ENCODE data around the gene ALDH7A1. TPM values are rescaled to one million over a fixed set of nuclear protein-coding genes. Genes with fewer than 3 reads are reported as not detected.
"Not testable (repeated sequence)": the region's sequence is repeated elsewhere in the genome, so short reads cannot be mapped to it uniquely, and the experiment has no call there.

The ALDH7A1 gene
- total RNA-seq, result 1 to 10 TPM; 3.2 to 4.2 TPM

GRCh38 chr5:126594748-126595485, at the start of gene ALDH7A1:
Gene ALDH7A1, minus strand, starts transcription at chr5:126595219. Its CDS starts 21 bp downstream, at chr5:126595198.
- peaks cover 2% of the 10 kb centered on the region for H3K9me3 Mint-ChIP-seq
- no peaks in the 10 kb centered on the region for H3K36me3 Mint-ChIP-seq
- peak within 1 kb of the TSS; percentile 61 for H3K27ac Mint-ChIP-seq
- peak within 1 kb of the TSS; percentile 85 for H3K4me3 Mint-ChIP-seq
- peaks cover 12% of the 10 kb centered on the region for H3K4me1 Mint-ChIP-seq
- peak; percentile 49 for DNase-seq
- H3K27me3 Mint-ChIP-seq, result peaks cover 18% of the 10 kb centered on the region
- POLR2A ChIA-PET, result no interaction called here
- peak; percentile 67 for ATAC-seq (ENCODE audit: low read depth)

GRCh38 chr5:126641387-126641786, 46.4 kb upstream of the ALDH7A1 start:
- ATAC-seq (ENCODE audit: low read depth) (no peak), DNase-seq (no peak)
- Mint-ChIP-seq H3K36me3 (peaks cover 4% of the 10 kb centered on the region), H3K4me1 (peaks cover 2% of the 10 kb centered on the region), H3K9me3 (peaks cover 4% of the 10 kb centered on the region), H3K27ac (no peak overlapping the region), H3K27me3 (peaks cover 2% of the 10 kb centered on the region), H3K4me3 (no peak overlapping the region)
- POLR2A ChIA-PET, result no interaction called here

- Mint-ChIP-seq H3K36me3 (peaks cover 4% of the 10 kb centered on the region), H3K4me1 (peaks cover 2% of the 10 kb centered on the region), H3K9me3 (peaks cover 4% of the 10 kb centered on the region), H3K4me3 (no peak overlapping the region), H3K27ac (no peak overlapping the region), H3K27me3 (peaks cover 2% of the 10 kb centered on the region)
- POLR2A ChIA-PET, result no interaction called here
- DNase-seq (no peak), ATAC-seq (ENCODE audit: low read depth) (no peak)
Observed at GRCh38 chr5:126640866-126641265, 45.8 kb upstream of the ALDH7A1 start.

GRCh38 chr5:126636956-126637355, 41.9 kb upstream of the ALDH7A1 start:
- POLR2A ChIA-PET, result no interaction called here
- H3K27ac Mint-ChIP-seq, result no peak overlapping the region
- no peaks in the 10 kb centered on the region for H3K9me3 Mint-ChIP-seq
- H3K36me3 Mint-ChIP-seq, result no peaks in the 10 kb centered on the region
- H3K4me1 Mint-ChIP-seq, result peaks cover 2% of the 10 kb centered on the region
- no peak overlapping the region for H3K4me3 Mint-ChIP-seq
- H3K27me3 Mint-ChIP-seq, result peaks cover 2% of the 10 kb centered on the region
- DNase-seq, result no peak
- ATAC-seq (ENCODE audit: low read depth), result no peak

GRCh38 chr5:126635585-126635984, 40.6 kb upstream of the ALDH7A1 start:
- Mint-ChIP-seq H3K4me3 (no peak overlapping the region), H3K27me3 (peaks cover 2% of the 10 kb centered on the region), H3K9me3 (no peaks in the 10 kb centered on the region), H3K36me3 (no peaks in the 10 kb centered on the region), H3K4me1 (no peaks in the 10 kb centered on the region), H3K27ac (no peak overlapping the region)
- ATAC-seq (ENCODE audit: low read depth) (no peak), DNase-seq (no peak)
- POLR2A ChIA-PET, result no interaction called here

GRCh38 chr5:126633552-126633951, 38.5 kb upstream of the ALDH7A1 start:
- DNase-seq, result no peak
- Mint-ChIP-seq H3K27ac (no peak overlapping the region), H3K27me3 (peaks cover 2% of the 10 kb centered on the region), H3K9me3 (no peaks in the 10 kb centered on the region), H3K36me3 (no peaks in the 10 kb centered on the region), H3K4me3 (no peak overlapping the region), H3K4me1 (no peaks in the 10 kb centered on the region)
- ATAC-seq (ENCODE audit: low read depth), result no peak
- POLR2A ChIA-PET, result no interaction called here

GRCh38 chr5:126631920-126632319, 36.9 kb upstream of the ALDH7A1 start:
- POLR2A ChIA-PET, result no interaction called here
- Mint-ChIP-seq H3K9me3 (no peaks in the 10 kb centered on the region), H3K4me1 (no peaks in the 10 kb centered on the region), H3K27ac (no peak overlapping the region), H3K4me3 (no peak overlapping the region), H3K36me3 (no peaks in the 10 kb centered on the region), H3K27me3 (peaks cover 2% of the 10 kb centered on the region)
- ATAC-seq (ENCODE audit: low read depth), result no peak
- no peak for DNase-seq

- no peak overlapping the region for H3K27ac Mint-ChIP-seq
- H3K9me3 Mint-ChIP-seq, result no peaks in the 10 kb centered on the region
- DNase-seq, result no peak
- peaks cover 6% of the 10 kb centered on the region for H3K4me1 Mint-ChIP-seq
- no peak for ATAC-seq (ENCODE audit: low read depth)
- H3K4me3 Mint-ChIP-seq, result no peak overlapping the region
- peaks cover 16% of the 10 kb centered on the region for H3K36me3 Mint-ChIP-seq
- POLR2A ChIA-PET, result no interaction called here
- H3K27me3 Mint-ChIP-seq, result no peaks in the 10 kb centered on the region
Observed at GRCh38 chr5:126628102-126628501, 33.1 kb upstream of the ALDH7A1 start.

GRCh38 chr5:126624534-126624933, 29.5 kb upstream of the ALDH7A1 start:
- POLR2A ChIA-PET, result no interaction called here
- H3K27ac Mint-ChIP-seq, result no peak overlapping the region
- no peak overlapping the region for H3K4me3 Mint-ChIP-seq
- DNase-seq (no peak), ATAC-seq (ENCODE audit: low read depth) (no peak)
- peaks cover 6% of the 10 kb centered on the region for H3K4me1 Mint-ChIP-seq
- no peaks in the 10 kb centered on the region for H3K9me3 Mint-ChIP-seq
- H3K27me3 Mint-ChIP-seq, result no peaks in the 10 kb centered on the region
- peaks cover 20% of the 10 kb centered on the region for H3K36me3 Mint-ChIP-seq

- no peak for DNase-seq
- Mint-ChIP-seq H3K9me3 (no peaks in the 10 kb centered on the region), H3K27me3 (no peaks in the 10 kb centered on the region), H3K4me3 (no peak overlapping the region), H3K4me1 (peaks cover 7% of the 10 kb centered on the region), H3K36me3 (peaks cover 16% of the 10 kb centered on the region), H3K27ac (no peak overlapping the region)
- POLR2A ChIA-PET, result no interaction called here
- no peak for ATAC-seq (ENCODE audit: low read depth)
Observed at GRCh38 chr5:126619781-126620180, 24.8 kb upstream of the ALDH7A1 start.

GRCh38 chr5:126617603-126618002, 22.6 kb upstream of the ALDH7A1 start:
- not testable (repeated sequence) for ATAC-seq (ENCODE audit: low read depth); H3K9me3 Mint-ChIP-seq
- peaks cover 10% of the 10 kb centered on the region for H3K36me3 Mint-ChIP-seq

GRCh38 chr5:126615286-126615685, 20.3 kb upstream of the ALDH7A1 start:
- Mint-ChIP-seq H3K9me3 (no peaks in the 10 kb centered on the region), H3K36me3 (peaks cover 15% of the 10 kb centered on the region), H3K4me3 (no peak overlapping the region), H3K4me1 (peaks cover 6% of the 10 kb centered on the region), H3K27ac (no peak overlapping the region), H3K27me3 (no peaks in the 10 kb centered on the region)
- POLR2A ChIA-PET, result no interaction called here
- DNase-seq (no peak), ATAC-seq (ENCODE audit: low read depth) (no peak)

More at GRCh38 chr5:126617603-126618002, 22.6 kb upstream of the ALDH7A1 start:
- DNase-seq, POLR2A ChIA-PET, H3K4me3 Mint-ChIP-seq, H3K27ac Mint-ChIP-seq, H3K27me3 Mint-ChIP-seq, H3K4me1 Mint-ChIP-seq: not testable (repeated sequence)

- no peaks in the 10 kb centered on the region for H3K27me3 Mint-ChIP-seq
- POLR2A ChIA-PET, result no interaction called here
- H3K27ac Mint-ChIP-seq, result no peak overlapping the region
- H3K9me3 Mint-ChIP-seq, result no peaks in the 10 kb centered on the region
- no peak for DNase-seq
- H3K36me3 Mint-ChIP-seq, result peaks cover 16% of the 10 kb centered on the region
- H3K4me1 Mint-ChIP-seq, result peaks cover 9% of the 10 kb centered on the region
- no peak overlapping the region for H3K4me3 Mint-ChIP-seq
- no peak for ATAC-seq (ENCODE audit: low read depth)
Observed at GRCh38 chr5:126613941-126614592, 19.0 kb upstream of the ALDH7A1 start.

GRCh38 chr5:126610616-126611015, 15.6 kb upstream of the ALDH7A1 start:
- Mint-ChIP-seq H3K9me3 (no peaks in the 10 kb centered on the region), H3K4me1 (peaks cover 25% of the 10 kb centered on the region), H3K36me3 (peaks cover 23% of the 10 kb centered on the region), H3K27me3 (no peaks in the 10 kb centered on the region), H3K27ac (no peak overlapping the region), H3K4me3 (no peak overlapping the region)
- no peak for DNase-seq
- ATAC-seq (ENCODE audit: low read depth), result no peak
- POLR2A ChIA-PET, result no interaction called here

All from activated naive CD8-positive, alpha-beta T cell treated with anti-CD3 and anti-CD28 coated beads, Interleukin-2, amount 10 ng/mL, durations not matched to agents 7 days and 5 days (primary cell).